ENCODE measurements around the gene CCDC60.

GRCh38 chr12:119341988-119342387 lies 7.5 kb downstream of the CCDC60 start:
- no peak for TF ChIP-seq CTCF (IDR thresholded peaks at IDR 0.05; ENCODE audit: low read depth, low read length, poor library complexity, severe bottlenecking)
- no peak for TF ChIP-seq EZH2phosphoT487 (IDR thresholded peaks at IDR 0.05; ENCODE audit: borderline replicate concordance, low read length)

Measured in DOHH2 (cell line).